Activated CD8-positive, alpha-beta memory T cell treated with anti-CD3 and anti-CD28 coated beads, Interleukin-2, amount 50 U/mL, for 1 hour (primary cell): ENCODE data around the gene IZUMO1R.
"Not testable (repeated sequence)": the region's sequence is repeated elsewhere in the genome, so short reads cannot be mapped to it uniquely, and the experiment has no call there.

Source experiments
- DNase-seq: peaks from one replicate; pipeline ENCODE4 v3.0.0-alpha.2; 2020; ENCODE audit errors: extremely low read depth

Gene IZUMO1R

DNA sequence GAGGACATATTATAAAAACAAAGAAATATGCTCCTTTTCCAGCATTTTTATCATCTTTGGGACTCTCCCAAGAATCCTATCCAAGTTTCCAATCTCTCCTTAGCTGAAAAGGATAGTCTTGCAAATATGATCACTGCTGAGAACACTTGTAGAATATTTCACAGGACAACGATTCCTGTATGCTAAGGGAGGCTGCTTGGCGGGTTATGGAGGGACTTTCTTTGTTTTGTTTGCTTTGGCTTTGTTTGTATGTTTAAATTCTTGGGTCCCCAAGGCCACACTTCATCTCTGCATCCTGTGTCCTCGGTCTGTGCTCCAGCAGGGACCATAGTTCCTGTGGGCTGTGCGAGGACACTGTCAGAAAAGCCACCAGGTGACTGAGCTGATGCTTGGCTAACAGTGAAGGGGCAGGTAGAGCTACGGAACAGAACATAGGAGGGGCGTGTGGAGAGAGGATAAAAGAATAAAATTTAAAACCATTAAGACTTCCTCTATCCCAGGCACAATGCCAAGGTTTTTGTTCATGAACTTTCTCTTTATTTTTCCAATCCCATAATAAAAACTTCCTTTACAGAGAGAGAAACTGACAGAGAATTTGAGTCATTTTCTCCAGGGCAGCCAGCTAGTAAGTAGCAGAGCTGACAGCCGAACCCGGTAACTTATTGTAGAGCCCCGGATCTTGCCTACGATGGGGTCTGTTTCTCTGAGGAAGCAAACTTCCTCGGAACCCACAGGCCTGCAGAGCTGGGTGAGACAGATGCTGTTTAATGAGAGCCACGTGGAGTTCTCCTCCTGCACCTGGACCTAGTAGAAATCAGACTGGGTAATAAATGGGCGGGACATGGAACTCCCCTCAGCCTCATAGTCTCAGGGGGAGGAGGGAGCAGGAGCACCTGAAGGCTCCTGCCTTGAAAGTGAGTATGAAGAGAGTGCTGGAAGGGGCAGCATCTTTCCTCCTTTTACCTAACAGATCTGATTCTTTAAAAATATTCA is at the start of gene IZUMO1R:
Gene IZUMO1R, plus strand, starts transcription at position 615 of the 993 bp plus-strand sequence. CDS start 1,057 bp downstream, outside the sequence.
- DNase-seq = no peak

GRCh38 chr11:94271885-94272372 is 32.5 kb upstream of the IZUMO1R start:
- DNase-seq = no peak

DNA sequence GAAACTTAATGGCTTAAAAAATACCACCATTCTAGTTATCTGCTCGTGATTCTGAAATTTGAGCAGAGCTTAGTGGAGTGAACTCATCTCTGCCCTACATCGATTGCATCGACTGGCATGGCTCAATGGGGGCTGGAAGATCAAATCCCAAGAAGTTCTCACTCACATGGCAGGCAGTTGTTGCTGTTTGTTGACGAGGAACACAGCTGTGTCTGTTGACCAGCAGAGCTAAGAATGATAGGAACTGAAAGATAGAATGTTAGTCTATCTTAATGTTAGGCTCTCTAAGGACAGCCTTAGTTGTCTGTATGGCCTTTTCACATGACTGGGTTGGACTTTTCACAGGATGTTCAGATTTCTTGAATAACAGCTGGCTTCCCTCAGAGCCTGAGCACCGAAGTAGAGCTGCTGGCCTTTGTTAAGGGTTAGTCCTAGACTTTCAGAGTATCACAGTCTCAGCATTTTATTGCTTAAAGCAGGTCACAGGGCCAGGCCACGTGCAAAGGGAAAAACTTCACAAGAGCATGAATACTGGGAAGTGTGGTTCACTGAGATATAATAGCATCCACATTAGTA is 31.6 kb upstream of the IZUMO1R start:
- no peak for DNase-seq

DNA sequence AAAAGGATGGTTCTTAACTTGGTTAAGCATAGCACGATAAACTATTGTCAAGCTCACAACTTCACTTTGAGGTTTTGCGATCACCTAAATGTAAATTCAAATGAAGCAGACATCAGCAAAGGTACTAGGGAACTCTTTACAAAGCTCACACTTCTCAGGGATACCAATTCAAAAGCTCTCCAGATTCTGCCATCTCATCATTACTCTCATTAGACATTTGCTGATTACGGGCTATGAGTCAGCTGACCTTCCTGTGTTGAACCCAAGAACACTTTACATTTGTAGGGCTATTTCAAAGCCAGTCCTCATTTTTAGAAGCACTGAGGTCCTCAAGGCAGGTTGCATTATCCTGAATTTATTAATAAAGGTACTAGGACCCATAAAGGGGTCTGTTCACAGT is 28.4 kb upstream of the IZUMO1R start:
- no peak for DNase-seq

GRCh38 chr11:94276943-94277342 is 27.4 kb upstream of the IZUMO1R start:
- DNase-seq = no peak

DNA sequence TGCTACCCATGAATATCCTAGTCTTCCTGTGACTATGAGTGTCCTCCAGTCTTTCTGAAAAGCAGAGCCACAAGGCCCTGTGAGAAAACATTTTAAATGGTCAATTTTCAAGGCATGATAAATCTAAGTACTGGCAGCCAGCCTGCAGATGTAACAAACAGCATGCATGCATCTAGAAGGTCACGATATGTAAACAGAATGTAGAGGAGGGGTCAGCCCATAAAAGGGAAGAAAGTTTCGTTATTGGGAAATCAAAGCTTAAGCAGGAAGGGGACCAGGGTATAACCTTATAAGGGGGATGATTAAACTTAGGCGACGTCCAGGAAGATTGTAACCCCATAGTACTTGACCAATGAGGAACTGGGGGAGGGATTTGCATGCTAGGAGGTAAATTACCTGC is 26.2 kb upstream of the IZUMO1R start:
- DNase-seq = not testable (repeated sequence)

GRCh38 chr11:94279996-94280395 is 24.4 kb upstream of the IZUMO1R start:
- DNase-seq = no peak

DNA sequence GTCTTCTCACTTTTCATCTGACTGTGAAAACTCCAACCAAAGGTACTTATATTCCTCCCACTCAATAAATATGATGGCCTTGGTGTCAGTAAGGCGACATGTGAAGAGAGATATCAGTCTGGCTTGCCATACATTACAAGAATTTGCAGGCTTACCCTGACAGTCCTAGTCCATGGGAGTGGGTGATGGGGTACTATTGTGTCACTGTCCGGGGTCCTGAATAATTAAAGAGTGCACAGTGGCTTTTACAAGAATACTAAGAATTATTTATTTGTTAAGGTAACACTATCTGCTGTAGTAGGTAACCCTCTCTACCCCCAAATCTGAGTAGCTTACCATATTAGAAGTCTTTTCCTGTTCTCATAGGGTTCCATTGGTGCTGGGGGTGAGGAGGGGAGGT is 23.1 kb upstream of the IZUMO1R start:
- no peak for DNase-seq

GRCh38 chr11:94283678-94284077 is 20.7 kb upstream of the IZUMO1R start:
- DNase-seq = no peak

GRCh38 chr11:94295534-94295933 is 8.8 kb upstream of the IZUMO1R start:
- no peak for DNase-seq

GRCh38 chr11:94297985-94298576 is 6.3 kb upstream of the IZUMO1R start:
- no peak for DNase-seq

DNA sequence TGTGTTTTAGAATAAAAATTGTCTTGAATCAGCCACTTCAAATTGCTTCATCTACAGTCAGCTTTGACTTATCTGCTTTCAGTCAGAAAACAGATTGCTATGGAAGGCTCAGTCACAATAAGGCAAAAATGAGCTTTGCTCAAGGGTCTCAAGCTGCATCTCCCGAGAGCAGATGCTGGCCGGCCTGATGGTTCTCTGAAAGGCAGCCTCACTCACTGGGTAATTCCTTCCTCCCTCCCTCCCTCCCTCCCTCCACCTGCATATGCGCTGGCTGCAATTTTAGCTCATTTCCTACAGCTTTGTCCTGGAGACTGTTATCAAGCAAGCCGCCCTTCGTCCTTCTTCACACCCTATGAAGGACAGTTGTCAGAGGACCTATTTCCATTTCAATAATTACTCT is 1.6 kb upstream of the IZUMO1R start:
- DNase-seq = no peak

GRCh38 chr11:94305146-94305545 is 766 bp downstream of the IZUMO1R start:
- DNase-seq = no peak

GRCh38 chr11:94307101-94307791 is 2.9 kb downstream of the IZUMO1R start:
- no peak for DNase-seq

DNA sequence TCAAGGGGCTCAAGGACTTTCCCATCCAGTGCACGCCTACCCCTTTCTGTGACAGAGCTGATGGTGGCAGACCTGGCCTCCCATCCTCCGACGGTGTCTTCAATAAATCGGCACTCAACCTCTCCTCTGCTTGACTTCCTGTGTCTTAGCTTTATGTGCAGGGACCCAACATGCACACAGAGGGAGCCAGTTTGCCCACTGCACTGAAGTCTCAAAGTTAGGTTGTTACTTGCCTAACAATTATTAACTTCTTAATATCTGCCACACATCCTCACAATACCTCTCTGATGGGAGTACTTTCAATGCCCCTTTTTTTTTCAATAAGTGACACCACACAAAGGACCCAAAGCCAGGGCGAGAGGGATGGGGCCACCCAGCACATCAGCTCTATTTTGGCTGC is 3.6 kb downstream of the IZUMO1R start:
- no peak for DNase-seq

GRCh38 chr11:94309757-94310156 is 5.4 kb downstream of the IZUMO1R start:
- DNase-seq = no peak

DNA sequence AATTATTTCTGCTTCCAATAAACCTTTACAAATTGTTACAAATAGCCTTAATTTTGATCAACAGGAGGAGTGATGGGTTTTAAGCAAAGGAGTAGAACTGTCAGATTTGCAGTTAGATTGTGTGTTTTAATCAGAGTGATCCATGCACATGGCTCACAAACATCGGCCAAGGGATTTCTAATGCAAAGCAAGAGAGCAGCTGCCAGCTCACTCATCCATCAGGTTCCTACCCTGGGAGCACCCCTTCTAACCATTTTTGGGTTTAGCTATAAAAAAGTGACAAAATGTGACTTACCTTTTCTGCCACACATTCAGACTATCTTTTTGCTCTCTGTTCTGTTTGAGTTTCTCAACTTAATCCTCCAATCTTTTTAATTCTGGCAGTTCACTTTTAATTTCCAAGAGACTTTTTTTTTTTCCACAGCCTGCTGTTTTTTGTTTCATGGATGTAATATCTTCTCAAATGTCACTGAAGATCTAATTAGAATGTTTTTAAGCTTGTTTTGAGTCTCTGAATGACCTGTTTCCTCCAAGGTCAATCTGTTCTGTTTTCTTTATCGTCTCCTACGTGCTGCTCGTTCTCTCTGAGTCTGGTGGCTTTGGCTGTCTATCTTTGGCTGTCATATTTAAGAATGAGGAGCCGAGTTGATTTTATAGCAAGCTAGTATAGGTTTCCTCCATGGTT is 6.0 kb downstream of the IZUMO1R start:
- DNase-seq = no peak

DNA sequence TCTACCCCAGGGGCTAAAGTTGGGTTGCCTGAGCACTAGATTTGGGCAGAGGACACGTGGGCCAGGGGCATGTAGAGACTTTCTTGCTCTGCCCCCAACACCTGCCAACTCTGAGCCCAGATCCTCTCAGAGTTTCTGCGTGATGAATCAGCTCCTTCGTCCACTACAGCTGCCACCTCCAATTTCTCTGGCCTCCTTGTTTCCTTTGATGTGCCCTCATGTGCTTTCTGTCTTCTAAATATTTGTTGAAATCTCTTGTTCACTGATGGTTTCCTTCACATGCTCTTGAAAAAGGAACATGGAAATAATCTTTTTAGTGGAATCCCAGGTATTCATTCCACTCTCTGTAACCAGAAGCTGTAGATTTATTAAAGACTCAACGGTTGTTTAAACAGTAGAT is 8.0 kb downstream of the IZUMO1R start:
- DNase-seq = no peak

DNA sequence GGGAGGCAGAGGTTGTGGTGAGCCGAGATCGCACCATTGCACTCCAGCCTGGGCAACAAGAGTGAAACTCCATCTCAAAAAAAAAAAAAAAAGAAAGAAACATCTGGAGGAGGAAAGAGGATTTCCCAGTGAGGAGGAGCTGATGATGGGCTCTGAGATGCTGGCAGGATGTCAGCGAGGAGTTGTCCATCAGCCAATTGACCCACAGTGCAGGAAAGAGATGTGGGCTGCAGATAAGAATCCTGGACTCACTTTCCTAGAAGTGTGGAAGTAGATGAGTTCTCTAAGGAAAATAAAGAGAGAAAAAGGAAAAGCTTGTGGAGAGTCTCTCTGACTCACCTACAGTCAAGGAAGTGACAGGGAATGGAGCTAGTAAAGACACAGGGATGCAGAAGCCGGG is 9.7 kb downstream of the IZUMO1R start:
- no peak for DNase-seq

GRCh38 chr11:94315664-94316063 is 11.3 kb downstream of the IZUMO1R start:
- no peak for DNase-seq

GRCh38 chr11:94322501-94322900 is 18.1 kb downstream of the IZUMO1R start:
- no peak for DNase-seq
